Progenitor cell of endocrine pancreas (in vitro differentiated cells): ENCODE measurements around the gene CAMKMT. TPM values are rescaled to one million over a fixed set of nuclear protein-coding genes. Genes with fewer than 3 reads are reported as not detected.

ENCODE experiments used
- DNase-seq: peaks from one replicate; pipeline ENCODE4 v3.0.0; 2021; ENCODE audit warnings: low spot score; ENCODE audit not compliant: unreplicated experiment
- H3K27ac Mint-ChIP-seq: 2 replicates; pipeline ENCODE4 v1.8.0; 2021; ENCODE audit warnings: mild to moderate bottlenecking, moderate library complexity, mixed read lengths
- H3K27me3 Mint-ChIP-seq: 2 replicates; pipeline ENCODE4 v1.8.0; 2021; ENCODE audit warnings: mixed read lengths
- H3K36me3 Mint-ChIP-seq: 2 replicates; pipeline ENCODE4 v1.8.0; 2022; ENCODE audit warnings: mixed read lengths; ENCODE audit not compliant: insufficient read depth
- H3K4me1 Mint-ChIP-seq: 2 replicates; pipeline ENCODE4 v1.8.0; 2021; ENCODE audit warnings: low read depth, mixed read lengths
- H3K4me3 Mint-ChIP-seq: 2 replicates; pipeline ENCODE4 v1.8.0; 2021; ENCODE audit warnings: low read depth, mild to moderate bottlenecking, moderate library complexity, mixed read lengths
- H3K9me3 Mint-ChIP-seq: 2 replicates; pipeline ENCODE4 v1.8.0; 2021; ENCODE audit warnings: low read depth, mixed read lengths
- total RNA-seq: library from RNA; stranded (reverse); gene quantifications from 2 replicates; pipeline ENCODE4 v1.2.1, GENCODE V29; 2021
- TF ChIP-seq, protein P1 (sequence below): fragments of 200-600 bp; sonication (generic); IDR thresholded peaks from one replicate; pipeline ENCODE4 v1.5.0; 2021; ENCODE audit warnings: antibody characterized with exemption, mild to moderate bottlenecking; ENCODE audit not compliant: unreplicated experiment

The CAMKMT gene
- total RNA-seq, 1 donor from 2014 or later = 20.3 TPM

DNA sequence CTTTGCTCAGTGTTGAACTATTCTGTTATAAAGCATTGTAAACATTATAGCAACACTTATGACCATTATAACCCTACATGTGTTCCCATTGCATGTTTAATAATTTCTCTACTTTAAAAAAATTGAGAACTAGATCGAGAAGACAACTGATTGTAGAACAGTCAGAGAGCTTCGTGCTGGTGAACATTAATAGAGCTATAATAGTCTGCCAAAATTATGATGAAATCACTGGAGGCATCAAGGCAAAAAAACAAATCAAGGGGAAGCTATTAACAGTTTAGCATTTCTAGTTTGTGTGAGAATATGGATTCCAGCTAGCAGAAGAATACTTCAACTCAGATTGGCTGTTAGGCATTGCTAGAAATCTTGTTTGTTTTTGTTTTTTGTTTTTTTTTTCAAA lies 284.2 kb downstream of the CAMKMT start:
- Mint-ChIP-seq H3K36me3 (no peaks in the 10 kb centered on the region), H3K9me3 (no peaks in the 10 kb centered on the region), H3K27me3 (no peaks in the 10 kb centered on the region), H3K27ac (no peak overlapping the region), H3K4me3 (no peak overlapping the region), H3K4me1 (no peaks in the 10 kb centered on the region)
- TF ChIP-seq, protein P1, sequence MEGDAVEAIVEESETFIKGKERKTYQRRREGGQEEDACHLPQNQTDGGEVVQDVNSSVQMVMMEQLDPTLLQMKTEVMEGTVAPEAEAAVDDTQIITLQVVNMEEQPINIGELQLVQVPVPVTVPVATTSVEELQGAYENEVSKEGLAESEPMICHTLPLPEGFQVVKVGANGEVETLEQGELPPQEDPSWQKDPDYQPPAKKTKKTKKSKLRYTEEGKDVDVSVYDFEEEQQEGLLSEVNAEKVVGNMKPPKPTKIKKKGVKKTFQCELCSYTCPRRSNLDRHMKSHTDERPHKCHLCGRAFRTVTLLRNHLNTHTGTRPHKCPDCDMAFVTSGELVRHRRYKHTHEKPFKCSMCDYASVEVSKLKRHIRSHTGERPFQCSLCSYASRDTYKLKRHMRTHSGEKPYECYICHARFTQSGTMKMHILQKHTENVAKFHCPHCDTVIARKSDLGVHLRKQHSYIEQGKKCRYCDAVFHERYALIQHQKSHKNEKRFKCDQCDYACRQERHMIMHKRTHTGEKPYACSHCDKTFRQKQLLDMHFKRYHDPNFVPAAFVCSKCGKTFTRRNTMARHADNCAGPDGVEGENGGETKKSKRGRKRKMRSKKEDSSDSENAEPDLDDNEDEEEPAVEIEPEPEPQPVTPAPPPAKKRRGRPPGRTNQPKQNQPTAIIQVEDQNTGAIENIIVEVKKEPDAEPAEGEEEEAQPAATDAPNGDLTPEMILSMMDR = no peak
- no peak for DNase-seq

DNA sequence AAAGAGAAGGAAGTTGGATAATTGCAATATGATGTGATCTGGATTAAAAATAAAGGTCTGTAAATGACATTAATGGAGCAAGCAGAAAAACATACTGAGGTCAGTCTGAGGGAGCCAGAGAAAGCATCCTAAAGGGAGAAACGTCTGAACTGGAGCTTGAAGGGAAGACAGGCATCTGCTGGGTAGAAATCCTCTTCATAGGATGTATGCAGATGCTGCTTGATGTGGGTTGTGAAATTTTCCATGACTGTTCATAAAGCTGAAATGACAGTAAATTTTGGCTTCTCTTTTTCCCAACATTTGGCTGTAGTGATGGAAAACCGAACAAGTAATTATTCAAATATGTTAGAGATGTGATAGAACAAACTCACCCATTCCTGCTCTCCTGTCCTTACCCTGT lies 287.6 kb downstream of the CAMKMT start:
- Mint-ChIP-seq H3K9me3 (no peaks in the 10 kb centered on the region), H3K27me3 (no peaks in the 10 kb centered on the region), H3K4me1 (no peaks in the 10 kb centered on the region), H3K36me3 (no peaks in the 10 kb centered on the region), H3K4me3 (no peak overlapping the region), H3K27ac (no peak overlapping the region)
- TF ChIP-seq, protein P1 = no peak
- no peak for DNase-seq

DNA sequence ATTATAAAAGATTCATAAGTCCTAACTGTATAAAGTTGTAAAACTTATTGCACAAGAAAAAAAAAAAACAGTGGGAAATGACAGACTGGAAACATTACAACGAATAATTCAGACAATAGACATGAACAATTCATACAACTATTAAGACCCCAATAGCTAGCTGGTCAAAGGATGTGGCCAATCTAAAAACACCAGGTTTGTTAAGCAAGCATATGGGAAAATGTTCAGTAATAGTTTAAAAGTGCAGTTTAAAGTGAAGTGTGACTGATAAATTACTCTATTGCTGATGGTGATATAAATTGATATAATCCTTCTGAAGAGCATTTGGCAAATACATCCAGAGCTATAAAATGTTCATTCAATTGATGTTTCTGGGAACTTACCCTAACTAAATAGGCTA lies 289.0 kb downstream of the CAMKMT start:
- Mint-ChIP-seq H3K9me3 (peaks cover 3% of the 10 kb centered on the region), H3K4me1 (peaks cover 5% of the 10 kb centered on the region), H3K4me3 (no peak overlapping the region), H3K36me3 (no peaks in the 10 kb centered on the region), H3K27me3 (no peaks in the 10 kb centered on the region), H3K27ac (no peak overlapping the region)
- TF ChIP-seq, protein P1 = no peak
- DNase-seq = no peak

DNA sequence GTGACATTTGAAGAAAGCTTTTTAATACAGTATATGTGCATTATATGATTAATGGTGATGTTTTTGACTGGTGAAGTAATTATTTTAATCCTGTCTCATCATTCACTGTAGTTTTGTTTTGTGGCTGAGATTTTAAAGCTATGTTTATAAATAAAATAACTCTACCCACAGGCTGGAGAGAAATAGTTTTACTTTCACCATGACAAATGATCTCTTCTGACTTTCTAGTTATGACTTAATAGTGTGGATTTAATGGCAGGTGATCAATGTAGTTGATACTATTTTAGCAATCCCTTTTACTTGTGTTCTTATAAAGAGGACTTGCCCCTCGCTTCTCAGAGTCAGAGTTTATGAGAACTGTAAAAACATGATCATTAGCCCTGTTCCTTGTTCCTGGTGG lies 290.2 kb downstream of the CAMKMT start:
- Mint-ChIP-seq H3K36me3 (no peaks in the 10 kb centered on the region), H3K27ac (no peak overlapping the region), H3K4me1 (peaks cover 5% of the 10 kb centered on the region), H3K27me3 (no peaks in the 10 kb centered on the region), H3K9me3 (peaks cover 3% of the 10 kb centered on the region), H3K4me3 (no peak overlapping the region)
- DNase-seq = no peak
- TF ChIP-seq, protein P1 = no peak

DNA sequence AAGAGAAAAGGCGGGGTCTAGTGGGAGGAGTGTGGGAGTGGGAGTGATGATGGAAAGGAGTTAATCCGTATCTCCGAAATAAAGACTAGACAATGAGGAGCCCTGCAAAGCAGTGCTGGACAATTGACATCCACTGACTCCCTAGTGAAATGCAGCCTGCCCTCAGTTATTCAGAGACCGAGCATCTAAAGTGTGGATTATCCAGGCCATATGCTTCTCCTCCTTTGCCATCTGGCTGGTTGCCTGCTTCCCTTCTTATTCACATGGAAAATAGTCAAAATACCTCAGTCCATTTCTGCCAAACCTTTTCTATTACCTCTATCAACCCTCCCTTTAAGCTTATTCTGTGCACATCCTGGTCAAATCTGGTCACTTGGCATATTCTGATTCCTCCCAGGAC lies 291.0 kb downstream of the CAMKMT start:
- TF ChIP-seq, protein P1 = no peak
- H3K4me1 Mint-ChIP-seq = peaks cover 5% of the 10 kb centered on the region
- peaks cover 3% of the 10 kb centered on the region for H3K9me3 Mint-ChIP-seq
- no peak overlapping the region for H3K4me3 Mint-ChIP-seq
- H3K27me3 Mint-ChIP-seq = no peaks in the 10 kb centered on the region
- H3K36me3 Mint-ChIP-seq = no peaks in the 10 kb centered on the region
- DNase-seq = no peak
- H3K27ac Mint-ChIP-seq = no peak overlapping the region
